OCI-LY1 (cell line): ENCODE measurements around the gene PRR13.

Experiments used
- H2AFZ ChIP-seq: fragments of 200-600 bp; sonication (generic), shearing (Covaris generic); 2 replicates; pipeline ENCODE4 v1.6.0; 2014; ENCODE audit warnings: antibody characterized with exemption, mild to moderate bottlenecking, low read length
- H3F3A ChIP-seq: fragments of 200-600 bp; sonication (generic), shearing (Covaris generic); 2 replicates; pipeline ENCODE4 v1.6.0; 2014; ENCODE audit warnings: mild to moderate bottlenecking, antibody characterized with exemption, low read length, moderate library complexity; ENCODE audit not compliant: insufficient read depth
- H3K27ac ChIP-seq: fragments of 200-600 bp; sonication (generic); 2 replicates; pipeline ENCODE4 v1.5.1; 2014; ENCODE audit warnings: low read length, mixed run types, mild to moderate bottlenecking, low read depth; ENCODE audit not compliant: poor library complexity, severe bottlenecking
- H3K27me3 ChIP-seq: fragments of 200-600 bp; sonication (generic); 2 replicates; pipeline ENCODE4 v1.6.0; 2014; ENCODE audit warnings: antibody characterized with exemption, mild to moderate bottlenecking, low read length, moderate library complexity; ENCODE audit not compliant: insufficient read depth
- H3K36me3 ChIP-seq: fragments of 200-600 bp; sonication (generic); 2 replicates; pipeline ENCODE4 v1.6.1; 2014; ENCODE audit warnings: mild to moderate bottlenecking, antibody characterized with exemption, low read length, moderate library complexity, mixed read lengths; ENCODE audit not compliant: insufficient read depth
- H3K4me1 ChIP-seq: fragments of 200-600 bp; sonication (generic); 2 replicates; pipeline ENCODE4 v1.5.1; 2014; ENCODE audit warnings: mild to moderate bottlenecking, low read length, moderate library complexity; ENCODE audit not compliant: insufficient read depth, severe bottlenecking
- H3K4me2 ChIP-seq: fragments of 200-600 bp; sonication (generic), shearing (Covaris generic); 2 replicates; pipeline ENCODE4 v1.6.1; 2014; ENCODE audit warnings: low read length
- H3K4me3 ChIP-seq: fragments of 200-600 bp; sonication (generic); 2 replicates; pipeline ENCODE4 v1.5.1; 2014; ENCODE audit warnings: low read length, low read depth, mild to moderate bottlenecking, mixed read lengths; ENCODE audit not compliant: poor library complexity, severe bottlenecking
- H3K79me2 ChIP-seq: fragments of 200-600 bp; shearing (Covaris generic); 2 replicates; pipeline ENCODE4 v1.6.1; 2016; ENCODE audit warnings: mixed run types, low read length, mixed read lengths; ENCODE audit not compliant: insufficient read depth
- H3K9ac ChIP-seq: fragments of 200-600 bp; sonication (generic), shearing (Covaris generic); 2 replicates; pipeline ENCODE4 v1.6.1; 2014; ENCODE audit warnings: mild to moderate bottlenecking, low read length, mixed read lengths
- H3K9me2 ChIP-seq: fragments of 200-600 bp; sonication (generic), shearing (Covaris generic); 2 replicates; pipeline ENCODE4 v1.6.1; 2014; ENCODE audit warnings: low read depth, mild to moderate bottlenecking, low read length, mixed read lengths
- H3K9me3 ChIP-seq: fragments of 200-600 bp; shearing (Covaris generic); 2 replicates; pipeline ENCODE4 v1.6.1; 2014; ENCODE audit warnings: low read length, mixed read lengths
- H4K20me1 ChIP-seq: fragments of 200-600 bp; sonication (generic), shearing (Covaris generic); 2 replicates; pipeline ENCODE4 v1.6.0; 2016; ENCODE audit warnings: mild to moderate bottlenecking, low read length; ENCODE audit not compliant: insufficient read depth
- EZH2 ChIP-seq: fragments of 200-600 bp; sonication (generic), shearing (Covaris generic); IDR thresholded peaks from 2 replicates; pipeline ENCODE4 v1.8.0; 2017; ENCODE audit warnings: borderline replicate concordance, mixed run types, mild to moderate bottlenecking, antibody characterized with exemption, low read length, moderate library complexity, mixed read lengths
- TF ChIP-seq, protein P1 (sequence below): fragments of 200-600 bp; sonication (generic), shearing (Covaris generic); IDR thresholded peaks from 2 replicates; pipeline ENCODE4 v1.5.1; 2017; ENCODE audit warnings: mild to moderate bottlenecking, antibody characterized with exemption, low read length, moderate library complexity, mixed read lengths

The PRR13 gene

DNA sequence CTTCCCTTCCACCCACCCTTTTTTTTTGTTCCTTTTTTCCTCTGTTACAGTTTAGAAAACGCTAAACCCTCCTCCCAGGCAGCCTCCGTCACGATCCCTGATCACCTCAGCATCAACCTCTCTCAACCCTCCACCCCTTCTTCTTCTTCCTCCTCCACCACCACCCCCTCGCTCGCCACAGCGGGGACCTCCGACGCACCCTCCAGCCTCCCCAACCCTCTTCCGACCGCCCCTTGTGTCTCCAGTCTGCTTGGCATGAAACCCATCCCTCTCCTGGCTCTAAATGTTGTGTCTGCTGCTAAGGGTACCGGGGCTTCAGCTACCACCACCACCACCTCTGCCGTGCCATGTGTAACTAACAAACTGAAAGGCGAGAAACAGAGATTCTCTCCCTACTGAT lies 33.3 kb downstream of the PRR13 start:
- no peaks in the 10 kb centered on the region for H3K4me1 ChIP-seq
- H3K4me3 ChIP-seq: no peak overlapping the region
- H3K9me3 ChIP-seq: no peaks in the 10 kb centered on the region
- H3K27me3 ChIP-seq: no peaks in the 10 kb centered on the region
- H3F3A ChIP-seq: 0 out of 2 replicates have a peak, but pooled peaks cover 4% of the 10 kb centered on the region
- H3K79me2 ChIP-seq: 0 out of 2 replicates have a peak, but pooled peaks cover 2% of the 10 kb centered on the region
- no peaks in the 10 kb centered on the region for H3K9me2 ChIP-seq
- no peak overlapping the region for H2AFZ ChIP-seq
- H3K9ac ChIP-seq: no peak overlapping the region
- no peaks in the 10 kb centered on the region for H4K20me1 ChIP-seq
- TF ChIP-seq EZH2: no peak
- TF ChIP-seq, protein P1, sequence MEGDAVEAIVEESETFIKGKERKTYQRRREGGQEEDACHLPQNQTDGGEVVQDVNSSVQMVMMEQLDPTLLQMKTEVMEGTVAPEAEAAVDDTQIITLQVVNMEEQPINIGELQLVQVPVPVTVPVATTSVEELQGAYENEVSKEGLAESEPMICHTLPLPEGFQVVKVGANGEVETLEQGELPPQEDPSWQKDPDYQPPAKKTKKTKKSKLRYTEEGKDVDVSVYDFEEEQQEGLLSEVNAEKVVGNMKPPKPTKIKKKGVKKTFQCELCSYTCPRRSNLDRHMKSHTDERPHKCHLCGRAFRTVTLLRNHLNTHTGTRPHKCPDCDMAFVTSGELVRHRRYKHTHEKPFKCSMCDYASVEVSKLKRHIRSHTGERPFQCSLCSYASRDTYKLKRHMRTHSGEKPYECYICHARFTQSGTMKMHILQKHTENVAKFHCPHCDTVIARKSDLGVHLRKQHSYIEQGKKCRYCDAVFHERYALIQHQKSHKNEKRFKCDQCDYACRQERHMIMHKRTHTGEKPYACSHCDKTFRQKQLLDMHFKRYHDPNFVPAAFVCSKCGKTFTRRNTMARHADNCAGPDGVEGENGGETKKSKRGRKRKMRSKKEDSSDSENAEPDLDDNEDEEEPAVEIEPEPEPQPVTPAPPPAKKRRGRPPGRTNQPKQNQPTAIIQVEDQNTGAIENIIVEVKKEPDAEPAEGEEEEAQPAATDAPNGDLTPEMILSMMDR: no peak
- peaks cover 98% of the 10 kb centered on the region for H3K36me3 ChIP-seq
- H3K4me2 ChIP-seq: no peak overlapping the region
- no peak overlapping the region for H3K27ac ChIP-seq

DNA sequence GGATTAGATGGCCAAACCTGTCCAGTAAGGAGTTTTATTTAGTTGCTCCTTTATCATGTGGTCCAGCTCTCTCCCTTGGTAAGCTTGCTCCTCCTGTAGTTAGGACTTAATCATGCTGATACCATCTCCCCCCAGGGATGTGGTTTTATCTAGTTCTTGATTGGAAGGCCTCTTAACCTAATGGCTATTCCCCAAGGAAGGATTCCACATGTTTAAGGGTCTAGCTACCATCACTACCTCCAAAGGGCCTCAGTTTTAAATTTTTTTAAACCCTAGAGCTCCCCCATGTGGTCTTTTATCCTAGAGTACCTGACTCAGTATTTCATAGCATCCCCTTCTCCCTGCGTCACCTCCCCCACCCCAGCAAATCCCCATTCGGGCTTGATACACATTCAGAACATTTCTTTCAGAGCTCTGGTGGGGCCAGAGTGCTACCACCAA lies 35.3 kb downstream of the PRR13 start:
- H3F3A ChIP-seq: 0 out of 2 replicates have a peak, but pooled peaks cover 4% of the 10 kb centered on the region
- H3K79me2 ChIP-seq: 0 out of 2 replicates have a peak, but pooled peaks cover 2% of the 10 kb centered on the region
- H3K4me3 ChIP-seq: no peak overlapping the region
- no peaks in the 10 kb centered on the region for H3K9me2 ChIP-seq
- H2AFZ ChIP-seq: no peak overlapping the region
- no peak overlapping the region for H3K4me2 ChIP-seq
- H3K9me3 ChIP-seq: no peaks in the 10 kb centered on the region
- no peaks in the 10 kb centered on the region for H3K27me3 ChIP-seq
- H3K9ac ChIP-seq: no peak overlapping the region
- TF ChIP-seq, protein P1: peak; percentile 58
- TF ChIP-seq EZH2: no peak
- H4K20me1 ChIP-seq: no peaks in the 10 kb centered on the region
- peaks cover 99% of the 10 kb centered on the region for H3K36me3 ChIP-seq
- H3K27ac ChIP-seq: no peak overlapping the region
- H3K4me1 ChIP-seq: no peaks in the 10 kb centered on the region

DNA sequence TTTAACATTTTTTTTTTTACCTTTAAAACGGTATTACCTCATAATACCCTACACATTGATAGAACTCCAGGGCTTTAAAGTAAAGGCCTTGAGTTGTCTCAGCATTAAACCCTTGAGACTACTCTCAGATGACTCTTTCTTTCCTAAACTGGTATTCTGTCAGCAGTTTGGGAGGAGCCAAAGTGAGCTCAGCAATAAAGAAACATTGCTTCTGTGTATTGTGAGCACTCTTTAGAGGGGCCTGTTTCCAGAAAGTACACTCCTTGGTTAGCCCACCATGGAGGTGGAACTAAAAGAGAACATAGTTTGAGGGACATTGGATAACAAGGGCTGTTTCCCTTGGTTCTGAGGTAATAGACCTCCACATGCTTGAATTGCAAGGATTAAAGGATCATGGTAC lies 37.3 kb downstream of the PRR13 start:
- H3K9me3 ChIP-seq: no peaks in the 10 kb centered on the region
- H3K9me2 ChIP-seq: no peaks in the 10 kb centered on the region
- H3K9ac ChIP-seq: no peak overlapping the region
- peaks cover 3% of the 10 kb centered on the region; the same call in 1 of the 2 replicates for H3F3A ChIP-seq
- no peak for TF ChIP-seq EZH2
- TF ChIP-seq, protein P1: no peak
- H3K4me3 ChIP-seq: no peak overlapping the region
- no peaks in the 10 kb centered on the region for H3K4me1 ChIP-seq
- no peak overlapping the region for H2AFZ ChIP-seq
- H3K4me2 ChIP-seq: no peak overlapping the region
- H4K20me1 ChIP-seq: no peaks in the 10 kb centered on the region
- H3K27ac ChIP-seq: no peak overlapping the region
- no peaks in the 10 kb centered on the region for H3K27me3 ChIP-seq
- H3K36me3 ChIP-seq: peaks cover 99% of the 10 kb centered on the region
- H3K79me2 ChIP-seq: no peaks in the 10 kb centered on the region
